ENCODE results near the gene RAP2A. TPM values are rescaled to one million over a fixed set of nuclear protein-coding genes. Genes with fewer than 3 reads are reported as not detected.

The RAP2A gene
- total RNA-seq, 2 donors from 2014 or later: 7.5 to 11.6 TPM

DNA sequence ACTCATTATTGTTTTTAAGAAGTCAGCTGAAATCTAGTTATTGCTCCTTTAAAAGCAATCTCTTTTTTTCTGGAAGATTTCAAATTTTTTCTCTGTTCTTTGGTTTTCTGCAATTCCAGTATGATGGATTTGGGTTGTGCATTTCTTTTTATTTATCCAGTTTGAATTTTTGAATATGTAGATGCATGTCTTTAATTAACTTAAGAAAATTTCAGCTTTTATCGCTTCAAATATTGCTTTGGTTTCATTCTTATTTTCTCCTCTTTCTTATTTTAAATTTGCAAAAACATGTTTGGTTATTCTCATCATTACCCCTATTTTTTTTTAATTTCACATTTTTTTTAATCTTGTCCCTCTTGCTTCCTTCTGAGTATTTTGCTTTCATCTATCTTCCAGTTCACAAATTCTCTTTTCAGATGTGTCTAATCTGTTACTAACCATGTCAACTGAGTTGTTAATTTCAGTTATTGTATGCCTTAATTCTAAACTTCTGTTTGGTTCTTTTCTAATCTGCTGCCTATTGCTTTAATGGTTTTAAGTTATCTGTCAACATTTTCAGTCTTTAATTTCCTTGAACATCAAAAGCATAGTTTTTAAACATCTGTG is 56.8 kb downstream of the RAP2A start:
- no peaks in the 10 kb centered on the region for H3K27me3 ChIP-seq (replicated peaks; ENCODE audit: insufficient read depth)
- no peak overlapping the region for H3K4me3 ChIP-seq
- no peak overlapping the region for H3K27ac ChIP-seq
- intact Hi-C loops (cut with DNase I): no loop called here
- 98% methylated on average over 1 of the region's 1 CpG for WGBS
- H3K4me1 ChIP-seq (replicated peaks): no peaks in the 10 kb centered on the region
- H3K9me3 ChIP-seq: no peaks in the 10 kb centered on the region
- TF ChIP-seq, protein P1, sequence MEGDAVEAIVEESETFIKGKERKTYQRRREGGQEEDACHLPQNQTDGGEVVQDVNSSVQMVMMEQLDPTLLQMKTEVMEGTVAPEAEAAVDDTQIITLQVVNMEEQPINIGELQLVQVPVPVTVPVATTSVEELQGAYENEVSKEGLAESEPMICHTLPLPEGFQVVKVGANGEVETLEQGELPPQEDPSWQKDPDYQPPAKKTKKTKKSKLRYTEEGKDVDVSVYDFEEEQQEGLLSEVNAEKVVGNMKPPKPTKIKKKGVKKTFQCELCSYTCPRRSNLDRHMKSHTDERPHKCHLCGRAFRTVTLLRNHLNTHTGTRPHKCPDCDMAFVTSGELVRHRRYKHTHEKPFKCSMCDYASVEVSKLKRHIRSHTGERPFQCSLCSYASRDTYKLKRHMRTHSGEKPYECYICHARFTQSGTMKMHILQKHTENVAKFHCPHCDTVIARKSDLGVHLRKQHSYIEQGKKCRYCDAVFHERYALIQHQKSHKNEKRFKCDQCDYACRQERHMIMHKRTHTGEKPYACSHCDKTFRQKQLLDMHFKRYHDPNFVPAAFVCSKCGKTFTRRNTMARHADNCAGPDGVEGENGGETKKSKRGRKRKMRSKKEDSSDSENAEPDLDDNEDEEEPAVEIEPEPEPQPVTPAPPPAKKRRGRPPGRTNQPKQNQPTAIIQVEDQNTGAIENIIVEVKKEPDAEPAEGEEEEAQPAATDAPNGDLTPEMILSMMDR (IDR thresholded peaks at IDR 0.05): no peak
- TF ChIP-seq POLR2A (IDR thresholded peaks at IDR 0.05) (no peak), POLR2AphosphoS5 (IDR thresholded peaks at IDR 0.05) (no peak)
- no peaks in the 10 kb centered on the region for H3K36me3 ChIP-seq
- DNase-seq (ENCODE audit: low spot score): no peak

DNA sequence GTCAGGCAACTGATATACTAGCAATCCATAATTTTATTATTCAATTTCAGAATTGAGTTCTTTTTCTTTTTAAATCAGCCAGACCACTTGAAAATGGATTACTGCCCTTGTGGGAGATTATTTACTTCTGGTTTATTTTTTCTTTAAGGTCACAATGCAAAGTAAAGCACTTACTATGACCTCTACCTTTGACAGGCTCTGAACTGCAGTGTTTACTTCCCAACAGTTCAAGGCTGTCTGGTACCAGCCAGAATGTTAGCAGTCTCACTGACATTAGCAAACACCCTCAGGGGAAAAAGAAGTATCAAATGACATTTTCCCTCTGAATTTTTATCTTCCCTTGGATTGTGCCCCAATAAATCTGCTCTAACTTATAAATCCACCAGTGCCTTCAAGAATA is 57.5 kb downstream of the RAP2A start:
- no peak overlapping the region for H3K4me3 ChIP-seq
- no peaks in the 10 kb centered on the region for H3K4me1 ChIP-seq (replicated peaks)
- no peaks in the 10 kb centered on the region for H3K9me3 ChIP-seq
- no peak for DNase-seq (ENCODE audit: low spot score)
- H3K27ac ChIP-seq: no peak overlapping the region
- no peaks in the 10 kb centered on the region for H3K36me3 ChIP-seq
- intact Hi-C loops (cut with DNase I): no loop called here
- H3K27me3 ChIP-seq (replicated peaks; ENCODE audit: insufficient read depth): no peaks in the 10 kb centered on the region
- TF ChIP-seq POLR2AphosphoS5 (IDR thresholded peaks at IDR 0.05): no peak
- TF ChIP-seq, protein P1 (IDR thresholded peaks at IDR 0.05): no peak
- TF ChIP-seq POLR2A (IDR thresholded peaks at IDR 0.05): no peak

- no peak for DNase-seq (ENCODE audit: low spot score)
- WGBS: 90% methylated on average over 2 of the region's 2 CpGs
- H3K27ac ChIP-seq: no peak overlapping the region
- H3K4me3 ChIP-seq: no peak overlapping the region
- no peaks in the 10 kb centered on the region for H3K36me3 ChIP-seq
- no peaks in the 10 kb centered on the region for H3K9me3 ChIP-seq
- TF ChIP-seq POLR2A (IDR thresholded peaks at IDR 0.05): no peak
- TF ChIP-seq, protein P1 (IDR thresholded peaks at IDR 0.05): no peak
- TF ChIP-seq POLR2AphosphoS5 (IDR thresholded peaks at IDR 0.05): no peak
- no peaks in the 10 kb centered on the region for H3K4me1 ChIP-seq (replicated peaks)
- no peaks in the 10 kb centered on the region for H3K27me3 ChIP-seq (replicated peaks; ENCODE audit: insufficient read depth)
- intact Hi-C loops (cut with DNase I): no loop called here
These were observed 58.3 kb downstream of the RAP2A start for GRCh38 chr13:97492257-97492656.

DNA sequence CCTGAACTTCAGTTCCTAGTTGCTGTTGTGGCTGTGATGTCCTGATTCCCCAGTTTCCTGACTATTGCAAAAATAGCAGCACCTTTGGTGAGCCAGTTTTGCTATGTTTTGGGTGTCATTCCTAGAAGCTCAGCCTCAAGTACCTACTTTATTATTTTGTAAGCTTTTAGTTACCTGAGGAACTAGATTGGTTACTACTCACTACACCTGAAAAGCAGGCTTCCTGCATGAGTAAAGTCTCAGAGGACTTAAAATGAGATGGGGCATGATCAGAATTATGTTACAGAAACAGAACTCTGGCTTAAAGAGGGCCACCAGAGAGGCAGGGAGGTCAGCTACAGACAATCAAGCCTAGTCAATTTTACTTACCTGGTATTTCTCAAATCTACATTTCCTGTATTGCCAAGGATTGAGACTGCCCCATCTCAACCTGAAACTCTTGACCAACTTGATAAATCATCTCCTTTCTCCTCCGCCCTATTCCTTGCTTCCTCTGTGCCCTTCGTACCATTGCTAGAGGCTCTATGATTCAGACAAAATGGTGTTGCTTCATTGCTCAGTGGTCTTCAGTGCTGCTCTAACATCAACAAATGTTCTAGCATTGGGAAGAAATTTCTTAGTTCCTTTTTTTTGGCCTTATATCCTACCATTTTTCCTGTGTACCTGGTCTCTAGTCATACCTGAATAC is 58.9 kb downstream of the RAP2A start:
- no peaks in the 10 kb centered on the region for H3K27me3 ChIP-seq (replicated peaks; ENCODE audit: insufficient read depth)
- intact Hi-C loops (cut with DNase I): no loop called here
- H3K27ac ChIP-seq: no peak overlapping the region
- H3K4me3 ChIP-seq: no peak overlapping the region
- H3K36me3 ChIP-seq: no peaks in the 10 kb centered on the region
- no peaks in the 10 kb centered on the region for H3K4me1 ChIP-seq (replicated peaks)
- DNase-seq (ENCODE audit: low spot score): no peak
- no peaks in the 10 kb centered on the region for H3K9me3 ChIP-seq
- 89% methylated on average over 2 of the region's 2 CpGs for WGBS
- TF ChIP-seq POLR2A (IDR thresholded peaks at IDR 0.05): no peak
- TF ChIP-seq, protein P1 (IDR thresholded peaks at IDR 0.05): no peak
- no peak for TF ChIP-seq POLR2AphosphoS5 (IDR thresholded peaks at IDR 0.05)

- no peaks in the 10 kb centered on the region for H3K9me3 ChIP-seq
- intact Hi-C loops (cut with DNase I): no loop called here
- no peaks in the 10 kb centered on the region for H3K36me3 ChIP-seq
- no peak for DNase-seq (ENCODE audit: low spot score)
- no peak overlapping the region for H3K4me3 ChIP-seq
- TF ChIP-seq POLR2A (IDR thresholded peaks at IDR 0.05) (no peak), POLR2AphosphoS5 (IDR thresholded peaks at IDR 0.05) (no peak)
- TF ChIP-seq, protein P1 (IDR thresholded peaks at IDR 0.05): no peak
- no peak overlapping the region for H3K27ac ChIP-seq
- WGBS: 32% methylated on average over 1 of the region's 1 CpG
- H3K27me3 ChIP-seq (replicated peaks; ENCODE audit: insufficient read depth): no peaks in the 10 kb centered on the region
- no peaks in the 10 kb centered on the region for H3K4me1 ChIP-seq (replicated peaks)
These were observed 59.5 kb downstream of the RAP2A start for GRCh38 chr13:97493456-97493855.

Measured in prostate gland (tissue), 2 donors.